HL-60 (cell line): ENCODE data around the gene ZBED4.

Experiments
- CTCF ChIP-seq: IDR thresholded peaks from one replicate; pipeline ENCODE4 v1.5.1; 2011; ENCODE audit warnings: low read length, control low read depth, inconsistent platforms; ENCODE audit not compliant: insufficient read depth
- GABPA ChIP-seq: IDR thresholded peaks from 2 replicates; pipeline ENCODE4 v1.6.1; 2012; ENCODE audit warnings: low read depth
- POLR2AphosphoS5 ChIP-seq: IDR thresholded peaks from 2 replicates; pipeline ENCODE4 v1.6.1; 2012; ENCODE audit warnings: low read depth
- REST ChIP-seq: IDR thresholded peaks from 2 replicates; pipeline ENCODE4 v1.6.1; 2012; ENCODE audit warnings: low read depth; ENCODE audit not compliant: insufficient replicate concordance
- SPI1 ChIP-seq: IDR thresholded peaks from 2 replicates; pipeline ENCODE4 v1.6.1; 2012; ENCODE audit warnings: low read depth, mild to moderate bottlenecking, borderline replicate concordance

- TF ChIP-seq CTCF (no peak), POLR2AphosphoS5 (no peak), SPI1 (no peak), REST (no peak), GABPA (no peak)
Measured at GRCh38 chr22:49905465-49905864, 51.8 kb downstream of the ZBED4 start.
